AG10803 (cell line): Measurements from ENCODE around the gene TNS1.
"Not testable (repeated sequence)": the region's sequence is repeated elsewhere in the genome, so short reads cannot be mapped to it uniquely, and the experiment has no call there.

Source experiments
- DNase-seq: peaks from one replicate; pipeline ENCODE4 v3.0.0; 2010; ENCODE audit warnings: low read depth
- H3K4me3 ChIP-seq: 2 replicates; pipeline ENCODE4 v1.5.1; 2011; ENCODE audit warnings: mild to moderate bottlenecking, low read length, control low read depth
- TF ChIP-seq, protein P1 (sequence below): conservative IDR thresholded peaks from 2 replicates; pipeline ENCODE4 v1.5.1; 2011; ENCODE audit warnings: mild to moderate bottlenecking, low read length, control low read depth, inconsistent platforms

TNS1 gene

DNA sequence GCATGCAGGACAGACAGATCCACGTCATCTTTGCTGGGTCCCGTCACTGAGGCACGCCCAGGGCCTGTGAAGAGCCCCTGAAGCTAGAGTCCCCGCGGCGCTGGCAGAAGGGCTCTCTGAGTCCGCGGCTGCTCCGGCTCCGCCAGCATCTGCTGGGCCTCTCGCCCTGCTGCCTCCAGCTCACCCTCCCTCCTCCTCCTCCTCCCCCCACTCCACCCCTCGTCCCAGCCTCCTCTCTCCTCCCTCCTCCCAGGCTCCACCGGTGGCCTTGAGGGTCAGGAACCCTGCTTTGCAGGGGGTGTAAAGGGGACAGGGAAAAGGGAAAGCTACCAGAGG lies at the start of gene TNS1:
Gene TNS1, minus strand, starts transcription at position 151 of the 336 bp plus-strand sequence. Its CDS starts 123 bp downstream, at position 28.
- peak; percentile 64 for DNase-seq
- peak within 1 kb of the TSS; percentile 83 for H3K4me3 ChIP-seq
- TF ChIP-seq, protein P1, sequence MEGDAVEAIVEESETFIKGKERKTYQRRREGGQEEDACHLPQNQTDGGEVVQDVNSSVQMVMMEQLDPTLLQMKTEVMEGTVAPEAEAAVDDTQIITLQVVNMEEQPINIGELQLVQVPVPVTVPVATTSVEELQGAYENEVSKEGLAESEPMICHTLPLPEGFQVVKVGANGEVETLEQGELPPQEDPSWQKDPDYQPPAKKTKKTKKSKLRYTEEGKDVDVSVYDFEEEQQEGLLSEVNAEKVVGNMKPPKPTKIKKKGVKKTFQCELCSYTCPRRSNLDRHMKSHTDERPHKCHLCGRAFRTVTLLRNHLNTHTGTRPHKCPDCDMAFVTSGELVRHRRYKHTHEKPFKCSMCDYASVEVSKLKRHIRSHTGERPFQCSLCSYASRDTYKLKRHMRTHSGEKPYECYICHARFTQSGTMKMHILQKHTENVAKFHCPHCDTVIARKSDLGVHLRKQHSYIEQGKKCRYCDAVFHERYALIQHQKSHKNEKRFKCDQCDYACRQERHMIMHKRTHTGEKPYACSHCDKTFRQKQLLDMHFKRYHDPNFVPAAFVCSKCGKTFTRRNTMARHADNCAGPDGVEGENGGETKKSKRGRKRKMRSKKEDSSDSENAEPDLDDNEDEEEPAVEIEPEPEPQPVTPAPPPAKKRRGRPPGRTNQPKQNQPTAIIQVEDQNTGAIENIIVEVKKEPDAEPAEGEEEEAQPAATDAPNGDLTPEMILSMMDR, result no peak

DNA sequence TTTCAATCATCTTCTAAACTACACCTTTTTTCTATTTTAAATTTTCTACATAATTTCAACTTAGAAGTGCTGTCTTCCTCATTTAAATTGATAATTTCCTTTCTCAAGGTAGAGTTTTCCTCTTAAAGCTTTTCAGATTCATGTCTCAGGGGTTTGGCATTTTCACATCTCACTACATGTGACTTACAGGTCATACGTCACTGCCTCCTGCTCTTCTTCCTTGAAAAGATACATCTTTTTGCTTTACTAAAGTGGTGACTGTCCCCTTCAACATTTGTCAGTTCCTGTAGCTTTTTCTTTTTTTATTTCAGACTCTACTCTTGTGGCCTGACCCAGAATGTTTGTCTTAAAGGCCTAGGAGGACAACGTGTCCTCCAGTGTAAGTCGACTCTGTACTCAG lies 49.1 kb upstream of the TNS1 start:
- H3K4me3 ChIP-seq, result no peak overlapping the region
- DNase-seq, result no peak
- TF ChIP-seq, protein P1, result no peak

DNA sequence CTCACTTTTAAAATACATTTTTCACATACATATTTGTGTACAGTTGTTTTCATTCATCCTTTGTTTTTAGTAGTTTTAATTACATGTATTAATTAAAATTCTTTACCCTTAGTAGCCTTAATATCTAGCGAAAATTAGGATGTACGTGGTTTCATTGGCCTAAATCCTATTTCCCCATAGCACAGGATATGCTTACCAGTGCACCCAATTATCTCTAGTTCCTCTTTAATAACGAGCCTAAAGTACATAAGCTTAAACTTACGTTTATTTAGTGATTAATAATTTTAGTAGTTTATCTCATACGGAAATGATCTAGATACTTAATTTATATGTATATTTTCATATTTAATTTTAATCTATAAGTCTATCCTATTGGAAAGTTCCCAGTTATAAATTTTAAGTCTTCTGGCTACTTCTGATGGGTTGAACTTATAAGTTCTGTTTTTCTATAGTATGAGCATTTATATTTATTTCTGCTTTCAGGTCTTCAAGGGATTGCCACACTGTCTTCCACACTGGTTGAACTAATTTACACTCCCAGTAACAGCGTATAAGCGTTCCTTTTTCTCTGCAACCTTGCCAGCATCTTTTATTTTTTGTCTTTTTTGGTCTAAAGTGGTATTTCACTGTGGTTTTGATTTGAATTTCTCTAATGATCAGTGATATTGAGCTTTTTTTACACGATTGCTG lies 44.9 kb upstream of the TNS1 start:
- no peak overlapping the region for H3K4me3 ChIP-seq
- DNase-seq, result no peak
- TF ChIP-seq, protein P1, result no peak

DNA sequence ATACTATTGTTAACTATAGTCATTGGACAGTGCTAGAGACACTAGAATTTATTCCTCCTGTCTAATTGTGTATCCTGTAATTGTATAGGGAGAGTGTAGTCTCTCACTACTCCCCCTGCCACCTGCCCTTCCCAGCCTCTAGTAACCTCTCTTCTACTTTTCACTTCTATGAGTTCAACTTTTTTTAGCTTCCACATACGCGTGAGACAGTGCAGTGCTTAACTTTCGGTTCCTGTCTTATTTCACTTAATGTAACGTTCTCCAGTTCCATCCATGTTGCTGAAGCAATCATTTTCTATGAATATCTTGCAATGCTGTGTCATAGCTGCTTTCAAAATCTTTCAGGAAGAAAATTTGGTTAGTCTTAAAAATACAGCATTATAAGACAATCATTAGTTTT lies 43.4 kb upstream of the TNS1 start:
- no peak overlapping the region for H3K4me3 ChIP-seq
- no peak for DNase-seq
- TF ChIP-seq, protein P1, result no peak

DNA sequence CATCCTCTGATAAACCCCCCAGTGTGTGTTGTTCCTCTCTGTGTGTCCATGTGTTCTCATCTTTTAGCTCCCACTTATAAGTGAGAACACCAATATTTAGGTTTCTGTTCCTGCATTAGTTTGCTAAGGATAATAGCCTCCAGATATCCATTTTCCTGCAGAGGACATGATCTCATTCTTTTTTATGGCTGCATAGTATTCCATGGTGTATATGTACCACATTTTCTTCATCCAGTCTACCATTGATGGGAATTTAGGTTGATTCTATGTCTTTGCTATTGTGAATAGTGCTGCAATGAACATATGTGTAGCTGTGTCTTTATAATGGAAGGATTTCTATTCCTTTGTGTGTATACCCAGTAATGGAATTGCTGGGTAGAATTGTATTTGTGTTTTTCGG lies 41.8 kb upstream of the TNS1 start:
- DNase-seq, H3K4me3 ChIP-seq: not testable (repeated sequence)

DNA sequence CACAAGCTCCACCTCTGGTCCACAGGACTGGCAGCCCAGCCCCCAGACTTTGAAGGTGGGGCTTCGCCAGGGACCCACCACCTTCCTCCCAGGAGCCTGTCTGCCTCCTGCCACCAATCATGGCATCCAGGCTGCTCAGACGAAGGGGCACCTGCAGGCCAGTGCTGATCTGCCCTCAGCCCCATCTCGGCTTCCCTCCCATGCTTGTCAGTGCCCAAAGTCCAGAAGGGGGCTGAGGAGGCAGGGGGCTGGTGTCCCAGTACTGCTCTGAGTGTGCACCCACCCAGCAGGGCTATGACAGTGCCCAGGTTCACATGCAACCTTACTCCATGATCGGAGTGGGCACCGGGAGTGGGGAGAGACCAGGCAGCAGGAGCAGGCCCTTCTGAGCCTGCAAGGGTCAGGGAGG lies 40.9 kb upstream of the TNS1 start:
- no peak for DNase-seq
- H3K4me3 ChIP-seq, result no peak overlapping the region
- TF ChIP-seq, protein P1, result no peak

DNA sequence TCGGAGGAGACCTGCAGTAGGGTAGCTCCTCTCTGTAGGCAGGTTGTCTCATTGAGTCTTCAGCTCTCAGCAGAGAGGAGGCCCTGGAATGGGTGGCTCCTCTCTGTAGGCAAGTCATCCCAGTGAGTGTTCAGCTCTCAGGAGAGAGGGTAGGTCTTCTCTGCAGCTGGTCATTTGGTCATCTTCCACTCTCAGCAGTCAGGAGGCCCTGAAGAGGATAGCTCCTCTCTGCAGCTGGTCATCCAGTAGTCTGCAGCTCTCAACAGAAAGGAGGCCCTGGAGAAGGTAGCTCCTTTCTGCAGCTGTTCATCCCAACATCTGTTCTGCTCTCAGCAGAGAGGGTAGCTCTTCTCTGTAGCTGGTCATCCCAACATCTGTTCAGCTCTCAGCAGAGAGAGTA lies 40.3 kb upstream of the TNS1 start:
- TF ChIP-seq, protein P1, result no peak
- H3K4me3 ChIP-seq, result no peak overlapping the region
- DNase-seq, result no peak
